Hematopoietic multipotent progenitor cell (in vitro differentiated cells): ENCODE results near the gene OR2S2. TPM values are rescaled to one million over a fixed set of nuclear protein-coding genes. Genes with fewer than 3 reads are reported as not detected.
A peak's percentile ranks its signal among the peaks of the same experiment; 100 is the strongest.
"Not testable (repeated sequence)": the region's sequence is repeated elsewhere in the genome, so short reads cannot be mapped to it uniquely, and the experiment has no call there.

ENCODE experiments used
- DNase-seq, 3 donors: peaks; one replicate each; pipeline ENCODE4 v3.0.0-alpha.2; 2011 to 2015; ENCODE audit warnings: low read depth in 2 of 3, low spot score in 2 of 3
- total RNA-seq: library from RNA; depleted of rRNA; stranded (reverse); fragments of >200 nt; gene quantifications from one replicate; pipeline ENCODE4 v1.2.3, GENCODE V29; 2012

The OR2S2 gene
- total RNA-seq, 1 donor, result not detected

- no peak for DNase-seq
Observed at GRCh38 chr9:35935755-35936509, 22.0 kb downstream of the OR2S2 start.

- DNase-seq, result no peak
Observed at GRCh38 chr9:35935261-35935660, 22.7 kb downstream of the OR2S2 start.

- DNase-seq, result not testable (repeated sequence)
Observed at GRCh38 chr9:35934069-35934468, 23.9 kb downstream of the OR2S2 start.

- DNase-seq, result no peak
Observed at GRCh38 chr9:35933550-35934067, 24.3 kb downstream of the OR2S2 start.

- peak in 1 of 3 donors; percentile 59 for DNase-seq
Observed at GRCh38 chr9:35932735-35933134, 25.2 kb downstream of the OR2S2 start.

- DNase-seq, result no peak
Observed at GRCh38 chr9:35930989-35931388, 27.0 kb downstream of the OR2S2 start.

GRCh38 chr9:35930521-35930920 is 27.4 kb downstream of the OR2S2 start:
- DNase-seq, result no peak

GRCh38 chr9:35929453-35929718 is 28.6 kb downstream of the OR2S2 start:
- DNase-seq, result no peak

- DNase-seq, result no peak
Observed at GRCh38 chr9:35928591-35929452, 29.1 kb downstream of the OR2S2 start.

GRCh38 chr9:35923927-35924763 is 33.8 kb downstream of the OR2S2 start:
- peak in 2 of 3 donors; percentile 51 to 54 for DNase-seq

GRCh38 chr9:35923598-35923926 is 34.4 kb downstream of the OR2S2 start:
- no peak for DNase-seq

- peak in 1 of 3 donors; percentile 80 for DNase-seq
Observed at GRCh38 chr9:35920051-35920620, 37.8 kb downstream of the OR2S2 start.

GRCh38 chr9:35919212-35920008 is 38.5 kb downstream of the OR2S2 start:
- no peak for DNase-seq

GRCh38 chr9:35918780-35919179 is 39.2 kb downstream of the OR2S2 start:
- no peak for DNase-seq

- no peak for DNase-seq
Observed at GRCh38 chr9:35917261-35917660, 40.7 kb downstream of the OR2S2 start.

- no peak for DNase-seq
Observed at GRCh38 chr9:35915681-35916294, 42.2 kb downstream of the OR2S2 start.

- peak in 1 of 3 donors; percentile 72 for DNase-seq
Observed at GRCh38 chr9:35914301-35914807, 43.6 kb downstream of the OR2S2 start.

- DNase-seq, result not testable (repeated sequence)
Observed at GRCh38 chr9:35913429-35913828, 44.5 kb downstream of the OR2S2 start.

- DNase-seq, result no peak
Observed at GRCh38 chr9:35912791-35913400, 45.1 kb downstream of the OR2S2 start.
